PC-3 (cell line): ENCODE measurements around the gene GATAD2B. TPM values are rescaled to one million over a fixed set of nuclear protein-coding genes. Genes with fewer than 3 reads are reported as not detected.

Experiments used
- ATAC-seq: fragments of 200-7000 bp; cut with Tn5 transposase; 2 replicates; pipeline ENCODE4 v1.9.1; 2020; ENCODE audit warnings: mild to moderate bottlenecking, moderate library complexity
- BruUV-seq: library from RNA; stranded (reverse); fragments of 400-500 nt; replicated peaks from 2 replicates; lab custom pipeline; 2021; lab: Mats Ljungman, UMichigan
- CTCF ChIA-PET: fragments of 300-600 bp; sonication (Branson Sonifier 250); formaldehyde crosslinking; loops from one replicate; lab custom pipeline; 2022; ENCODE audit warnings: antibody characterized with exemption; lab: Charles Lee
- POLR2A ChIA-PET: fragments of 300-600 bp; sonication (Branson Sonifier 250); formaldehyde crosslinking; loops from one replicate; lab custom pipeline; 2022; ENCODE audit warnings: antibody characterized with exemption; ENCODE audit not compliant: unreplicated experiment; lab: Charles Lee
- DNase-seq: peaks from one replicate; pipeline ENCODE4 v3.0.0-alpha.2; 2015
- H2AFZ ChIP-seq: fragments of 300-600 bp; sonication (generic); 2 replicates; pipeline ENCODE4 v1.6.0; 2016; ENCODE audit warnings: antibody characterized with exemption, low read length
- H3F3A ChIP-seq: fragments of 300-600 bp; sonication (generic); one replicate; pipeline ENCODE4 v1.6.0; 2017; ENCODE audit warnings: antibody characterized with exemption, low read length, control low read depth, mild to moderate bottlenecking; ENCODE audit not compliant: unreplicated experiment
- H3K27ac ChIP-seq: fragments of 300-600 bp; sonication (generic); 2 replicates; pipeline ENCODE4 v1.5.1; 2016; ENCODE audit warnings: mild to moderate bottlenecking, low read length
- H3K27me3 ChIP-seq: fragments of 300-600 bp; sonication (generic); 2 replicates; pipeline ENCODE4 v1.6.1; 2016; ENCODE audit warnings: low read length, mixed read lengths
- H3K36me3 ChIP-seq: fragments of 300-600 bp; sonication (generic); 2 replicates; pipeline ENCODE4 v1.6.1; 2016; ENCODE audit warnings: low read depth, mixed run types, low read length, mixed read lengths
- H3K4me1 ChIP-seq: fragments of 300-600 bp; sonication (generic); 2 replicates; pipeline ENCODE4 v1.5.1; 2016; ENCODE audit warnings: low read length; ENCODE audit not compliant: insufficient read depth
- H3K4me2 ChIP-seq: fragments of 300-600 bp; sonication (generic); 2 replicates; pipeline ENCODE4 v1.6.0; 2016; ENCODE audit warnings: low read length
- H3K4me3 ChIP-seq: fragments of 300-600 bp; sonication (generic); 2 replicates; pipeline ENCODE4 v1.5.1; 2016; ENCODE audit warnings: mild to moderate bottlenecking, low read length, mixed read lengths
- H3K79me2 ChIP-seq: fragments of 300-600 bp; sonication (generic); 2 replicates; pipeline ENCODE4 v1.6.1; 2017; ENCODE audit warnings: low read length, mixed read lengths
- H3K9ac ChIP-seq: fragments of 300-600 bp; sonication (generic); 2 replicates; pipeline ENCODE4 v1.6.0; 2016; ENCODE audit warnings: mild to moderate bottlenecking, low read length
- H3K9me2 ChIP-seq: fragments of 300-600 bp; sonication (generic); replicated peaks from 2 replicates; pipeline ENCODE4 v1.6.1; 2016; ENCODE audit warnings: mixed run types, low read length, mixed read lengths
- H3K9me3 ChIP-seq: fragments of 300-600 bp; sonication (generic); 2 replicates; pipeline ENCODE4 v1.6.1; 2016; ENCODE audit warnings: low read length, mixed read lengths
- H4K20me1 ChIP-seq: fragments of 300-600 bp; sonication (generic); 2 replicates; pipeline ENCODE4 v1.6.1; 2016; ENCODE audit warnings: low read length, mixed read lengths
- EZH2 ChIP-seq: fragments of 300-600 bp; sonication (generic); IDR thresholded peaks from one replicate; pipeline ENCODE4 v1.6.1; 2017; ENCODE audit warnings: antibody characterized with exemption, mild to moderate bottlenecking, low read length; ENCODE audit not compliant: unreplicated experiment
- EZH2phosphoT487 ChIP-seq: fragments of 300-600 bp; sonication (generic); IDR thresholded peaks from 2 replicates; pipeline ENCODE4 v1.6.1; 2018; ENCODE audit warnings: mild to moderate bottlenecking, antibody characterized with exemption, low read length, borderline replicate concordance
- intact Hi-C: fragments of 100-400 bp; cut with micrococcal nuclease; formaldehyde crosslinking; loops from 2 replicates; pipeline ENCODE4 v1.9.0; 2023
- total RNA-seq: library from RNA; depleted of rRNA; stranded (reverse); fragments of >200 nt; gene quantifications from 2 replicates; pipeline ENCODE4 v1.2.3, GENCODE V29; 2014
- TF ChIP-seq, protein P1 (sequence below): fragments of 300-600 bp; sonication (generic); conservative IDR thresholded peaks from 2 replicates; pipeline ENCODE4 v1.5.1; 2017; ENCODE audit warnings: antibody characterized with exemption, low read depth, mild to moderate bottlenecking, low read length

Gene GATAD2B
- total RNA-seq, 1 experiment from 2014 or later, result 7.2 TPM

DNA sequence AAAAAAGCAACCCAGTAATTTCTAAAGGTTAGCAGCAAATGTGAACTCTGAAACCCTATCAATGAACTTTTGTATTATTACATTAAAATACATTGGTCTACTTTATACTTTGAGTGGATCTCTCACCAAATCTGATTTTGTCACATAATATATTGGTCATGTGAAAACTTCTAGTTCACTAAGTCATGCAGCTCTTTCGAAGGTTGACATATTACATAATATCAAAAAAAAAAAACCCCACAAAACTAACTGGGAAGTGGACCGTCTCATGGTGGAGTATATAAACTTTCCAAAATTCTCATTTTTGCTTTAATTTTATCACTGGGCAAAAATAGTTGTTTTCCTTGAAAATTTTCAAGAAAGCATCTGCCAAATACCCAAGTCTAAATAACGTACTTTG is 50.4 kb downstream of the GATAD2B start:
- intact Hi-C loops, result loop anchor here (2.0 kb wide), 1 partner anchor 40 kb away; no protein-coding TSS in a partner anchor
- TF ChIP-seq EZH2phosphoT487, result no peak
- no peak for TF ChIP-seq EZH2
- TF ChIP-seq, protein P1, sequence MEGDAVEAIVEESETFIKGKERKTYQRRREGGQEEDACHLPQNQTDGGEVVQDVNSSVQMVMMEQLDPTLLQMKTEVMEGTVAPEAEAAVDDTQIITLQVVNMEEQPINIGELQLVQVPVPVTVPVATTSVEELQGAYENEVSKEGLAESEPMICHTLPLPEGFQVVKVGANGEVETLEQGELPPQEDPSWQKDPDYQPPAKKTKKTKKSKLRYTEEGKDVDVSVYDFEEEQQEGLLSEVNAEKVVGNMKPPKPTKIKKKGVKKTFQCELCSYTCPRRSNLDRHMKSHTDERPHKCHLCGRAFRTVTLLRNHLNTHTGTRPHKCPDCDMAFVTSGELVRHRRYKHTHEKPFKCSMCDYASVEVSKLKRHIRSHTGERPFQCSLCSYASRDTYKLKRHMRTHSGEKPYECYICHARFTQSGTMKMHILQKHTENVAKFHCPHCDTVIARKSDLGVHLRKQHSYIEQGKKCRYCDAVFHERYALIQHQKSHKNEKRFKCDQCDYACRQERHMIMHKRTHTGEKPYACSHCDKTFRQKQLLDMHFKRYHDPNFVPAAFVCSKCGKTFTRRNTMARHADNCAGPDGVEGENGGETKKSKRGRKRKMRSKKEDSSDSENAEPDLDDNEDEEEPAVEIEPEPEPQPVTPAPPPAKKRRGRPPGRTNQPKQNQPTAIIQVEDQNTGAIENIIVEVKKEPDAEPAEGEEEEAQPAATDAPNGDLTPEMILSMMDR, result no peak
- BruUV-seq, result no TSS peak
- no peak overlapping the region for H3K4me2 ChIP-seq
- no peak overlapping the region for H2AFZ ChIP-seq
- no peak for ATAC-seq
- no peak overlapping the region for H3K4me3 ChIP-seq
- ChIA-PET CTCF (no interaction called here), POLR2A (no interaction called here)
- no peaks in the 10 kb centered on the region for H3K9me2 ChIP-seq
- no peaks in the 10 kb centered on the region for H3K9me3 ChIP-seq
- H3K27ac ChIP-seq, result no peak overlapping the region
- no peak for DNase-seq
- peaks cover 31% of the 10 kb centered on the region for H3K79me2 ChIP-seq
- no peaks in the 10 kb centered on the region for H3F3A ChIP-seq
- H3K36me3 ChIP-seq, result peaks cover 10% of the 10 kb centered on the region; the same call in 1 of the 2 replicates
- no peaks in the 10 kb centered on the region for H3K4me1 ChIP-seq
- no peak overlapping the region for H3K9ac ChIP-seq
- no peaks in the 10 kb centered on the region for H4K20me1 ChIP-seq
- H3K27me3 ChIP-seq, result no peaks in the 10 kb centered on the region

DNA sequence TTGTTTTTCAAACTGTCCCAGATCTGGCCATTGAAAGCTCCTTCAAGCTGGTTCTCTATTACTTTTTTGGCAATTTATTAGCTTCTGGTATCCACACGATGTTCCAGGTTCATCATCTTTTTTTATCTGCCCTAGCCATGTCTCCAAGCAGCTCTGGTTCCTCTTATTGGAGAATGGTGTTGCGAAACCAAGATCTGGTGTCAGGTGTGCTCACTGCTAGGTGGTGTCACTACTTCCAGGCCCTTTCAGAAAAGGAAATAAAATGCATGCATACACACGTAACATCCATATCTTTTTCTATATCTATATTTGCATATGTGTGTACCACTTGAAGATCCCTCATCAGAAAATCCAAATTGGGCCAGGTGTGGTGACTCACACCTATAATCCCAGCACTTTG is 53.3 kb downstream of the GATAD2B start:
- Histone ChIP-seq H3K27me3 (no peaks in the 10 kb centered on the region), H3K9me3 (no peaks in the 10 kb centered on the region), H3F3A (no peaks in the 10 kb centered on the region), H4K20me1 (no peaks in the 10 kb centered on the region), H3K36me3 (0 out of 2 replicates have a peak, but pooled peaks cover 6% of the 10 kb centered on the region), H3K79me2 (peaks cover 41% of the 10 kb centered on the region), H2AFZ (no peak overlapping the region), H3K4me3 (no peak overlapping the region), H3K4me2 (no peak overlapping the region), H3K4me1 (no peaks in the 10 kb centered on the region), H3K9me2 (no peaks in the 10 kb centered on the region), H3K9ac (no peak overlapping the region), H3K27ac (no peak overlapping the region)
- no peak for DNase-seq
- POLR2A ChIA-PET, result no interaction called here
- BruUV-seq, result no TSS peak
- TF ChIP-seq EZH2phosphoT487 (no peak), EZH2 (no peak)
- TF ChIP-seq, protein P1, result no peak
- CTCF ChIA-PET, result no interaction called here
- ATAC-seq, result no peak
- intact Hi-C loops, result no loop called here

DNA sequence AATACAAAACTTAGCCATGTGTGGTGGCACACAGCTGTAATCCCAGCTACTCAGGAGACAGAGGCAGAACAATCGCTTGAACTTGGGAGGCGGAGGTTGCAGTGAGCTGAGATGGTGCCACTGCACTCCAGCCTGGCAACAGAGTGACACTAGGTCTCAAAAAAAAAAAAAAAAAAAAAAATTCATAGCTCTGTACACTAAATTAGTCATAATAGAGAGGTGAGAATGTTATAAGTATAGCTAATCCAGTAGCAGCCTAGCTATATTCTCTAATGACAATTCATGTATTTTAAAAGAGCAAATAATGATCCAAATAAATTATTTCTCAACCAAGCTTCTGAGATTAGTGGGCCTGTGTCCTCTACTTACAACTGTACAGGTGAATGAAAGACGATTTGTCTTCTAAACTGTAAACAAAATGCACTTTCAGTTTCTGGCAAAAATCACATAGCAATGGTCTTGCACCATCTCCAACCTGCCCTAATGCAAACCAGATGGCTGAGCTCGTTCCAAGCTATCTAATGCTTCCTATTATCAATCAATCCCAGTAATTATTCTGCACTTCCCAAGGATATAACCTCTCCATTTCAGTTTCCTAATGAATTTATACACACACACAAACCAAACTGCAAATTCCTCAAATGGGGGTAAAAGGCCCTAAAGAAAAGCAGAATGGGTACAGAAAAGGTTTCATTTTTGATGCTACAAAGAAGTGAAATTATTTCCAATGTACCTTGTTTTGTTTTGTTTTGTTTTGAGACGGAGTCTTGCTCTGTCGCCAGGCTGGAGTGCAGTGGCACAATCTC is 56.5 kb downstream of the GATAD2B start:
- intact Hi-C loops, result no loop called here
- no peaks in the 10 kb centered on the region for H3F3A ChIP-seq
- no peak overlapping the region for H3K9ac ChIP-seq
- ChIA-PET CTCF (interaction anchor here (0.5 to 0.6 kb wide), 2 partner anchors 56 to 134 kb away, joined by 4 read pairs; no protein-coding TSS in a partner anchor), POLR2A (no interaction called here)
- no peaks in the 10 kb centered on the region for H3K27me3 ChIP-seq
- H3K9me3 ChIP-seq, result no peaks in the 10 kb centered on the region
- H3K4me1 ChIP-seq, result no peaks in the 10 kb centered on the region
- BruUV-seq, result no TSS peak
- ATAC-seq (no peak), DNase-seq (no peak)
- no peak overlapping the region for H3K4me3 ChIP-seq
- no peak for TF ChIP-seq EZH2phosphoT487
- TF ChIP-seq EZH2, result no peak
- TF ChIP-seq, protein P1, result no peak
- H3K27ac ChIP-seq, result no peak overlapping the region
- H3K4me2 ChIP-seq, result no peak overlapping the region
- H2AFZ ChIP-seq, result no peak overlapping the region
- 0 out of 2 replicates have a peak, but pooled peaks cover 6% of the 10 kb centered on the region for H3K36me3 ChIP-seq
- H3K9me2 ChIP-seq, result no peaks in the 10 kb centered on the region
- peaks cover 47% of the 10 kb centered on the region for H3K79me2 ChIP-seq
- H4K20me1 ChIP-seq, result no peaks in the 10 kb centered on the region
